ENCODE results near the gene REST. TPM values are rescaled to one million over a fixed set of nuclear protein-coding genes. Genes with fewer than 3 reads are reported as not detected.

Gene REST
- total and polyA plus RNA-seq, 2 of the 8 experiments (the other 6 are each of a cell fraction or from before 2014, with no cell fraction given): 10.2 to 66.3 TPM

GRCh38 chr4:56870946-56871345 lies 36.8 kb upstream of the REST start:
- peaks cover 0 to 10% (median 2%) of the 10 kb centered on the region in 4 experiments; a peak in 4 of 7 replicates for H3K4me1 ChIP-seq (replicated peaks in 1 of 4; ENCODE audit: control insufficient read depth in 3 of 4, insufficient read depth in 4 of 4, low read length in 3 of 4)
- no peaks in the 10 kb centered on the region for H4K20me1 ChIP-seq (replicated peaks in 1 of 2; ENCODE audit: control insufficient read depth in 1 of 2, insufficient read depth in 2 of 2, low read length in 2 of 2)
- H3K27ac ChIP-seq (ENCODE audit: low read depth, low read length): no peak overlapping the region
- no peak overlapping the region for H2BK120ac ChIP-seq (replicated peaks; ENCODE audit: low read depth, low read length)
- H3K79me2 ChIP-seq (ENCODE audit: control insufficient read depth in 1 of 2, insufficient read depth in 2 of 2, low read length in 2 of 2): no peaks in the 10 kb centered on the region
- no peak overlapping the region for H2AK5ac ChIP-seq (ENCODE audit: low read depth, low read length)
- TF ChIP-seq YY1 (IDR thresholded peaks at IDR 0.05; ENCODE audit: low read depth, low read length): no peak
- TF ChIP-seq NRF1 (IDR thresholded peaks at IDR 0.05; ENCODE audit: low read depth, low read length): no peak
- TF ChIP-seq GABPA (IDR thresholded peaks at IDR 0.05; ENCODE audit: borderline replicate concordance, insufficient read depth, low read length): no peak
- no peak for TF ChIP-seq CTBP2 (IDR thresholded peaks at IDR 0.05; ENCODE audit: borderline replicate concordance, insufficient read depth, insufficient read length, low read length)
- TF ChIP-seq SRF (IDR thresholded peaks at IDR 0.05; ENCODE audit: low read depth, low read length): no peak
- no peak for TF ChIP-seq POLR2A (IDR thresholded peaks at IDR 0.05; ENCODE audit: control extremely low read depth in 1 of 2, low read depth in 2 of 2, low read length in 2 of 2)
- no peak for TF ChIP-seq TBP (IDR thresholded peaks at IDR 0.05; ENCODE audit: low read depth, low read length)
- no peak for TF ChIP-seq CEBPB (IDR thresholded peaks at IDR 0.05; ENCODE audit: low read depth, low read length)
- TF ChIP-seq CBX5 (IDR thresholded peaks at IDR 0.05; ENCODE audit: low read depth, low read length): no peak
- TF ChIP-seq SAP30 (IDR thresholded peaks at IDR 0.05; ENCODE audit: insufficient read depth, insufficient replicate concordance, low read length): no peak
- no peak overlapping the region for H4K91ac ChIP-seq (replicated peaks; ENCODE audit: insufficient read length, low read length)
- no peak overlapping the region for H2BK20ac ChIP-seq (ENCODE audit: low read length)
- no peak overlapping the region for H3K4me3 ChIP-seq (ENCODE audit: extremely low read depth in 1 of 4, insufficient read depth in 2 of 4, low read depth in 3 of 4, low read length in 4 of 4)
- H3K23me2 ChIP-seq (ENCODE audit: low read depth, low read length): no peaks in the 10 kb centered on the region
- no peak overlapping the region for H4K8ac ChIP-seq (ENCODE audit: extremely low read depth, insufficient read depth, low read length)
- no peaks in the 10 kb centered on the region for H3K36me3 ChIP-seq (ENCODE audit: control insufficient read depth in 2 of 4, insufficient read depth in 4 of 4, low read length in 3 of 4)
- no peak overlapping the region for H2BK15ac ChIP-seq (ENCODE audit: low read length)
- H3K14ac ChIP-seq (ENCODE audit: insufficient read length): no peak overlapping the region
- no peaks in the 10 kb centered on the region for H3K9me3 ChIP-seq (ENCODE audit: insufficient read depth in 2 of 2, low read depth in 1 of 2, low read length in 1 of 2)
- FAIRE-seq (no peak), DNase-seq (ENCODE audit: low read depth in 1 of 2, low spot score in 2 of 2) (no peak)
- 86% methylated on average over 4 of the region's 4 CpGs; no CpG with 5 or more reads in 1 of the 2 experiments for WGBS, 2 experiments (ENCODE audit: extremely low coverage in 1 of 2, insufficient coverage in 1 of 2, insufficient read length in 1 of 2, insufficient replicate concordance in 2 of 2, low coverage in 1 of 2, low lambda C conversion rate in 2 of 2, missing lambda C conversion rate in 1 of 2)
- H2BK5ac ChIP-seq (ENCODE audit: low read depth, low read length): no peak overlapping the region
- no peak overlapping the region for H3K23ac ChIP-seq (ENCODE audit: insufficient read length)
- H3K27me3 ChIP-seq (replicated peaks in 1 of 4; ENCODE audit: control insufficient read depth in 3 of 4, extremely low read depth in 1 of 4, insufficient read depth in 3 of 4, low read length in 3 of 4): no peaks in the 10 kb centered on the region
- no peak overlapping the region for H3K4me2 ChIP-seq (ENCODE audit: insufficient read depth in 1 of 2, low read depth in 2 of 2, low read length in 2 of 2)
- no peak overlapping the region for H2BK12ac ChIP-seq (ENCODE audit: low read depth, low read length)
- POLR2A ChIA-PET (ENCODE audit: partially characterized antibody): interaction anchor here (1.0 to 2.8 kb wide), 5 partner anchors 13 to 109 kb away, joined by 3 to 9 read pairs (median 4); partner anchors contain the start of genes NOA1 and POLR2B
- no peak overlapping the region for H3K18ac ChIP-seq (ENCODE audit: extremely low read depth, low read length)
- CTCF ChIA-PET (ENCODE audit: partially characterized antibody): interaction anchor here (0.8 to 1.4 kb wide), 2 partner anchors 10 to 22 kb away, joined by 3 read pairs; no protein-coding TSS in a partner anchor
- H4K5ac ChIP-seq (ENCODE audit: insufficient read length, low read depth, low read length): no peak overlapping the region
- no peak overlapping the region for H3K56ac ChIP-seq (replicated peaks; ENCODE audit: insufficient read length, low read depth, low read length)
- H3K79me1 ChIP-seq (ENCODE audit: low read depth, low read length): no peaks in the 10 kb centered on the region
- H2AFZ ChIP-seq (ENCODE audit: low read length): no peak overlapping the region
- H3K9ac ChIP-seq (replicated peaks in 1 of 4; ENCODE audit: extremely low read depth in 1 of 4, low read depth in 3 of 4, low read length in 3 of 4): no peak overlapping the region
- H3K4ac ChIP-seq (replicated peaks; ENCODE audit: insufficient read length, low read depth, low read length): no peak overlapping the region

All from H1 (cell line).